HG03521 (cell line): ENCODE results near the gene CD40.

Experiments used
- ATAC-seq: cut with Tn5 transposase; IDR thresholded peaks from one replicate; pipeline ENCODE4 v1.9.1; 2021; ENCODE audit warnings: mild to moderate bottlenecking, moderate library complexity; ENCODE audit not compliant: unreplicated experiment

CD40 gene

GRCh38 chr20:46121184-46121930 is 3.2 kb downstream of the CD40 start:
- no peak for ATAC-seq

- no peak for ATAC-seq
Measured at GRCh38 chr20:46122071-46122470, 4.0 kb downstream of the CD40 start.

GRCh38 chr20:46122516-46123481 is 4.7 kb downstream of the CD40 start:
- ATAC-seq, result no peak

- ATAC-seq, result no peak
Measured at GRCh38 chr20:46123482-46124245, 5.5 kb downstream of the CD40 start.

- ATAC-seq, result no peak
Measured at GRCh38 chr20:46126440-46127056, 8.4 kb downstream of the CD40 start.

- ATAC-seq, result no peak
Measured at GRCh38 chr20:46127396-46128010, 9.4 kb downstream of the CD40 start.

- no peak for ATAC-seq
Measured at GRCh38 chr20:46128310-46129151, 10.4 kb downstream of the CD40 start.

GRCh38 chr20:46129955-46130481 is 11.9 kb downstream of the CD40 start:
- ATAC-seq, result no peak

- ATAC-seq, result no peak
Measured at GRCh38 chr20:46130534-46130933, 12.4 kb downstream of the CD40 start.

- ATAC-seq, result no peak
Measured at GRCh38 chr20:46131396-46131795, 13.3 kb downstream of the CD40 start.

- ATAC-seq, result no peak
Measured at GRCh38 chr20:46132705-46133120, 14.6 kb downstream of the CD40 start.

GRCh38 chr20:46133886-46134654 is 16.0 kb downstream of the CD40 start:
- no peak for ATAC-seq

- ATAC-seq, result no peak
Measured at GRCh38 chr20:46134716-46135115, 16.6 kb downstream of the CD40 start.

GRCh38 chr20:46135856-46136633 is 17.9 kb downstream of the CD40 start:
- no peak for ATAC-seq

GRCh38 chr20:46137816-46138215 is 19.7 kb downstream of the CD40 start:
- ATAC-seq, result no peak

- no peak for ATAC-seq
Measured at GRCh38 chr20:46139266-46139889, 21.3 kb downstream of the CD40 start.

- ATAC-seq, result no peak
Measured at GRCh38 chr20:46139908-46140482, 21.9 kb downstream of the CD40 start.
